HG03521 (cell line): ENCODE measurements around the gene SOX2.

Experiments
- ATAC-seq: cut with Tn5 transposase; IDR thresholded peaks from one replicate; pipeline ENCODE4 v1.9.1; 2021; ENCODE audit warnings: mild to moderate bottlenecking, moderate library complexity; ENCODE audit not compliant: unreplicated experiment

SOX2 gene

DNA sequence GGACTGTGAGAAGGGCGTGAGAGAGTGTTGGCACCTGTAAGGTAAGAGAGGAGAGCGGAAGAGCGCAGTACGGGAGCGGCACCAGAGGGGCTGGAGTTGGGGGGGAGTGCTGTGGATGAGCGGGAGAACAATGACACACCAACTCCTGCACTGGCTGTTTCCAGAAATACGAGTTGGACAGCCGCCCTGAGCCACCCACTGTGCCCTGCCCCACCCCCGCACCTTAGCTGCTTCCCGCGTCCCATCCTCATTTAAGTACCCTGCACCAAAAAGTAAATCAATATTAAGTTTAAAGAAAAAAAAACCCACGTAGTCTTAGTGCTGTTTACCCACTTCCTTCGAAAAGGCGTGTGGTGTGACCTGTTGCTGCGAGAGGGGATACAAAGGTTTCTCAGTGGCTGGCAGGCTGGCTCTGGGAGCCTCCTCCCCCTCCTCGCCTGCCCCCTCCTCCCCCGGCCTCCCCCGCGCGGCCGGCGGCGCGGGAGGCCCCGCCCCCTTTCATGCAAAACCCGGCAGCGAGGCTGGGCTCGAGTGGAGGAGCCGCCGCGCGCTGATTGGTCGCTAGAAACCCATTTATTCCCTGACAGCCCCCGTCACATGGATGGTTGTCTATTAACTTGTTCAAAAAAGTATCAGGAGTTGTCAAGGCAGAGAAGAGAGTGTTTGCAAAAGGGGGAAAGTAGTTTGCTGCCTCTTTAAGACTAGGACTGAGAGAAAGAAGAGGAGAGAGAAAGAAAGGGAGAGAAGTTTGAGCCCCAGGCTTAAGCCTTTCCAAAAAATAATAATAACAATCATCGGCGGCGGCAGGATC, at the start of gene SOX2:
Gene SOX2 (plus strand): TSS at position 601 of the 811 bp plus-strand sequence. CDS start 436 bp downstream, outside the sequence.
- ATAC-seq = no peak

DNA sequence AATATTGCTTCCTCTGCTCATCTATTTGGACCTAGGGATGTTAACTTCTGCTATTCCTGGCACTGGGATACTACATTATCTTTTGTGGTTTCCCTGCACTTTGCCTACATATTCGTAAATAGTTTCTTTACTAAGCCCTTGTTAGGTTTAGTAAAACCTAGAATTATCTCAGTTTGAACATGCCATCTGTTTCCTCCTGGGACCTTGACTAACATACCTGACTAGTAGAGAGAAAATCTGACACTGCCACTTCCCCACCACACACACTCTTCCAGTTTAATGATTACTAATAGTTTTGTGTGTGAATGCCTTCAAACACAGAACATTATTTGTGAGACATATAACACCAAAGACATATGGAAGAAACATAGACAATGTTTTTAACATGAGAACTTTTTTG, 28.2 kb upstream of the SOX2 start:
- no peak for ATAC-seq

DNA sequence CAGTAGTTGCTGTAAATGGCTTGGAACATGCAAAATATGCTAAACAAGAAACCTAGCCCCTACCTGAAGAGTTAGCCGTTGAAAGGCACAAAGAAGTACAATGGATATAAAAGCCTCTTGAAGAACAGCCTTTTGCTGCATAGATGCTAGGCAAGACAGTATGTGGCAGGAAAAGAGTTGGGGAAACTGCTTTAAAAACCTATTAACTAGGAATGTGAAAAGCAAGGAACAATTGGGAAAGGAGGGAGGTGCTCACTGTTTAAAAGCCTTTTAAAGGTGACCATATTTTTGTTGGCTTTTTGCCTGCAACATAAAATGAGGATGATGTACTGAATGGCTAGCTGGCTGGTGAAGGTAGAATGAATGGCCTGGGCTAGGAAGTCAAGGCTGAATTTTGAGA, 24.5 kb upstream of the SOX2 start:
- no peak for ATAC-seq

DNA sequence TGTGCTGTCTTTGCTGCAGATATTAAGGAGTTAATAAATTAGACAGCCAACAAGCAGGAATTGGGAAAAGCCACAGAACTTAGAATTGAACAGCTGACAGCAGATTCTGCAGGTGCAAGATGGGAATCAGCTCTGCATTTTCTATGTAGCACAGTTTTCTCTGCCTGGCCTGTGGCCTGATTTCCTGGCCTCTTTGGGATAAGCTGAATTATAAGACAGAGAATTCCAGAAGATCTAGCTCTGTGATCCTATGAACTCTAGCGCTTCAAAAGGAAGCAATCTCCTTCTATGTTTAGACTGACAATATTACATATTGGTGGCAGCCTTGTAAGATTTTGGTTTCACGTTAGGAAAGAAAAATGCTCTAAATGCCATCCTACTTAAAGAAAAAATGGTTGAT, 24.0 kb upstream of the SOX2 start:
- ATAC-seq = no peak

DNA sequence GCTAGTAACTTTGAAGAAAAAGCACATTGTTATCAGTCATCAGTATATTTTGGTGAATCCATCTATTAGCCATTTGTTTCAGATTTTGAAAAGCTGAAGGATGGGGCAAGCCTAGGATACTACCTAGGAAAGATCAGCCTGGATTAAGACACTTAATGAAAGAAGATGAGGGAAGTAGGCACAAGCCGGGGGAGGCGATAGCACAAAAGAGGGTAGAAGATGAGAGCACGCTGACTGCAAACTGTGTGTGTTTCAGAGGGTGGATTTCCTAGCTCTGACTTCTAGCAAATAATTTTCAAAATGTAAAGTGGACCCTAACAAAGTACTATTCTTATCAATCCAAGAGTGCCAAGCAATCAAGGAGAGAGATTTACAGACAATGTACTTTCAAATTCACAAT, 22.2 kb upstream of the SOX2 start:
- no peak for ATAC-seq

DNA sequence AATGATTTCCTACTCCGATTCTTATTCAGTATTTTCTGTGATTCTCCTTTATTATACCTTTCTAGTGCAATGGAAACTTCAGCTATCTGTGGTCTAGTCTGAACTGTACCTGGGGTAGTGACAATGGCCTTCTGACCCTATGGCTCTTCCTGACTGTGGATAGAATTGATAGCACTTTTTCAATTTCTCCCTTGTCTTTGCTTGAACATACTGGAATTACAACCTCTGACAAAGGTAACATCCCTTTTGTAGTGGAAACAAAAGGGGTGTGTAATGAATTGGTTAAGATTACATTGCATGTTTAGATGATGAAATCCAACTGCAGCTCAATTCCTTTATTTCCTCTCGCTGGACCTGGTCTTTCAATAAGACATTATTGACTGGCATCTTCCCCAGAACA, 21.0 kb upstream of the SOX2 start:
- no peak for ATAC-seq

DNA sequence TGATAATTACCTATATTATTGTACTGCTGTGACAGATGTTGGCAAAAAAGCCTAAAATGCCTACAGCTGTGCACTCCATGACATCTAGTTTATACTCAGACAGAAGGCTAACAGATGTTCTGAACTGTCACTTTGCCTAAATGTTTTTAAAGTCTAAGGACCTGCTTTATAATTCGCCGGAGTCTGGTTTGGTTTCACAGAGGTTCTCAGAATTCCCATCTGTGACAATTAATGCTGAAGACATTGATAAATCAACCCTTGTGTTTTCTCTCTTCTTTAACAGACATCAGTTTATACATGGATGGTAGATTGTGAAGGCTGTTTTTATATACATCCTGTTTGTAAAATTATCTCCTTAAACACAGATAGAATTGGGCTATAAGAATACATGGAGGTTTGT, 19.8 kb upstream of the SOX2 start:
- no peak for ATAC-seq

DNA sequence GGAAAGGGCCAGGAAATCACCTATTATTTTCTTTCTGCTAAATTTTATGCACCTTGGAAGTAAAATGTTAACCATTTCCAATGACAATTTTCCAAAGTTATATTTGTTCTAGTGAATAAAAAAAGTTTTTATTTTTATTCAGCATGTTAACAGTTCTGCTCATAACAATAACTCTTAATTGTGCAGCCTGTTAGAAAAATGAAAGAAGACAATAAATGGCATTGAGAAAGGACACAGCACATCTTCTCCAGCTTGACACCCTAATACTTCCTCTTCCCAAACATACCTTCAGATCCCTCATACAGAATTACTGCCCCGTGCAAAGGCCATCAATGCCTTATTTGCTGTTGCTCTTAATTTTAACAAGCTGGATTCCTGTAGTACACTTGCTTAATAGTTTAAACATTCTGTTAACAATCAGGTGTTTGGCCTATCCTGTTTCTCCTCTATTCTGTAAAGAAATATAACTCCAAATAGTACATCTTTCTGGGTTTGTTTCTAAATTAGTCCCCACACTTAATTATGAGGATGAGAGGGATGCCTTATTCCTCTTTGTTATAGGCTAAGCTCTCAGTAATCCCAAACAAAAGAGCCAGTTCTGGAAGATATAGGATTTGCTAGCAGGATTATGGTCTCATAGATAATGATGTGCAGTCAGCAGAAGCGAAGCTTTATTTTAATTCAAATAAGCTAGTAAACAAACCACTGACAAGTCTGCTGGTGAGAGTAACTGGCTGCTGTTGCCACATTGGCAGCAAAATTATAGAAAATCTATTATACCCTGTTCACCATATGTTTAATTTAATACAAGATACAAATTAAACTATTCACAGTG, 19.2 kb upstream of the SOX2 start:
- ATAC-seq = no peak

DNA sequence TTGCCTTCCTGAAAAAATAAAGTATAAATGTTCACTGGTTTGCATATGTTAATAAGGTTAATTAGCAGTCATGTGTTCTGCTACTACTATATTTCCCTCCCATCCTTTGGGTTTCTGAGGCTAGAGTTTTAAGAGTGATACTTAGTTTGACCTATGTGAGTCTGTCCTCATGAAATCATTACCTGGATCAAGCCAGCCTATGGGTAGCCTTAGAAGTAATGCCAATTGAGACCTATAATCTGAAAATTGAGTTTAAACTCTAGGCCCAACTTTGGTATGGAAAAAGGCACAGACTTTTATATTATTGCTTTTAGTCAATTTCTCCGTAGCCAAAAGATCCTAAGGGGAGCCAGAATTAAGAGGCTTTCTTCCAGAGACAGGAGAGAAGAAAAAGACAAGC, 18.4 kb upstream of the SOX2 start:
- ATAC-seq = no peak

DNA sequence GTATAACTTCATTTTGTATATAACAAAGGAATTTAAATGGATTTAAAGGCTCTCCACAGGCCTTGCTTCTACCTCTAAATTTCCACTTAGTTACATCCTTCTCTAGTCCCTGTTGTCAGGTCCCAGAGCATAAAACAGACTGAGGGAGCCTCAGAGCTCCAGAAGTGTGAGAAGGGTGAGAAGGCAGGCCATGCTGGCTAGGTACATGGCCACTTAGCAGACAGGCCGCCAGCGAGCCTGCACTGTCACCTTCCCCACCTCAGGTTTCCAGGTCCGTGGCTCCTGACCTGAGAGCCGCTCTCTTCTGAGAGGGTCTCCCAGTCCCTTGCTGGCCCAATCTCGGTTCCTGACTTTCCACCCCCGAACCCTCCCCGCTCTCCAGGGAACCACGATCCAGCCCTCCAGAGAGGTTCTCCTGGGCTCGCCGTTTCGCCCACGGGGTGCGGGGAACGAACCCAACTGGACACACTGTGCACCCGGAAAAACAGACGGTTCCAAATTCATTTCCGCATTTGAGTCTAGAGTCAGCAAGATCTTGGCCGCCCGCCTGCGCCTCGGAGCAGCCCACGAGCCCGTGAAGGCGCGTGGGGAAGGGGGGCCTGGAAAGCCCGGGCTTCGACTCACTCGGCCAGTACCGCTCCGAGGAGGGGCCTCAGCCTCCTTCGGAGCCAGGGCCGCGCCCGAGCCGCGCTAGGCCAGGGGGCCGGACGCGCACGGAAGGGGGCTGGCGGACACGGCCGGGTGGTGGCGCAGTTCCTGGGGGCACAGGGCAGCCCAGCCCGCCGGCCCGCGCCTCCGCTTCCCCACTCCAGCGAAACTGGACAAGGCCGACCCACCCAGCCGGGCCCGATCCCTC, 16.7 kb upstream of the SOX2 start:
- no peak for ATAC-seq

DNA sequence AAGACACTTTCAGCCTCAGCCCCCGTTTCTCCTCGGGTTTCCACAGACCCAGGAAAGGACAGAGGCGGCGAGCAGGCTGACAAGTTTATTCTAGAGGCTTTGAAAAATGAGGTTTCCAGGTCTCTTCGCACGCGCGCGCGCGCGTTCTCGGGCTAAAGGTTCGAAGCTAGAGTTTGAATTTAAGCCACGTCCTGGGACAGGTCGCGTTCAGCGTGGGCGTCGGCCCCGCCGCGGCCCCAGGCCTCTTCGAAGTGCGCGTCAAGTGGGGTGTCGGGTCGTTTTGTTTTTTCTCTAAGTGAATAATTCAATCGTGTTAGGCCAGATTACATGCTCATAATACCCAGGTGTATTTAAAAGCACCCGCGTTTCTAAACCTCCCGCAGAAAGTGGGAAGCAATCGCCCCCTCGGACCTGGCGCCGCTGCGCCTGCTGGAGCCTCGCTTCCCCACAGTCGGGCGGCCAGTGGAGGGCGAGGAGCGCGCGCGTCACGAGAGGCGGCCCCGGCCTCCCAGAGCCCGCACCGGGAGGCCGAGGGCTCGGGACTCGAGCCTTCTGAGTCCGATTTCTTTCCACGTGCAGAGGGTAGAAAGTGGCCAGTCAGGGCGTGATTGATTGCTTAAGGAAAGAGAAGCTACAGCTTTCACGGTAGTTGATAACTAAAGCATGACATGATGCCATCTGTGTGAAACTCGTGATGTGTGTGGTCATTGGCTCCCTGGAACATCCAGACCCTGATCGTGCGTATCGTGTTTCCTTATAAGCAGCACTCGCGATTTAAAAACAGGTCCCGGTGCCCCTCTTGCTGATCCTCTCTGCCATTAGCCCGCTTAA, 15.8 kb upstream of the SOX2 start:
- no peak for ATAC-seq

DNA sequence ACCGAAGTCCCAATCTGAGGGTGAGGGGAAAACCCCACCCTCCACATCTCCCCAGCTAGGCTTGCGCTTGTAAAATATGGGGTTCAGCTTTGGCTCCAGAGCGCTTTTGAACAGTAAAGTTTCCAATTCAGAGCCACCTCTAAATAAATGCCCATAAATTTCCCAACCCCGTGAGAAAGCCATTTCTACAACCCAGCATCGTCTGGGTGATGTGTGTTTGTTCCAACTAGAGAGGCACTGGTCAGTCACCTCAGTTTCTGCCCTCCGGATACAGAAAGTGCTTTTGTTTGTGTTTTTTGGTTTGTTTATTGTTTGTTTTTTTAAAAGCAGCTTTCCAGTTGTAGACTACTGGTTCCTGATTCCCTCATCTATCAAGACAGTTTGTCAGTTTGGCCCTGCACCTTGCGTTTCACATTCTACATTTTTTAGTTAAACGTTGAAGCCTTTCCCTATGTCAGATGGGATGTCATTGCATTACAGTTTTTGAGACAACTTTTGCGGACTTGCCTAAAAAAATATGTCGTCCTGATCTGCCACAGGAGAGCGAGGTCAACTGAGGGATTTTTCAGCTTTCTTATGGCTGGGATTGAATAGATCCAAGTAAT, 15.0 kb upstream of the SOX2 start:
- ATAC-seq = no peak

DNA sequence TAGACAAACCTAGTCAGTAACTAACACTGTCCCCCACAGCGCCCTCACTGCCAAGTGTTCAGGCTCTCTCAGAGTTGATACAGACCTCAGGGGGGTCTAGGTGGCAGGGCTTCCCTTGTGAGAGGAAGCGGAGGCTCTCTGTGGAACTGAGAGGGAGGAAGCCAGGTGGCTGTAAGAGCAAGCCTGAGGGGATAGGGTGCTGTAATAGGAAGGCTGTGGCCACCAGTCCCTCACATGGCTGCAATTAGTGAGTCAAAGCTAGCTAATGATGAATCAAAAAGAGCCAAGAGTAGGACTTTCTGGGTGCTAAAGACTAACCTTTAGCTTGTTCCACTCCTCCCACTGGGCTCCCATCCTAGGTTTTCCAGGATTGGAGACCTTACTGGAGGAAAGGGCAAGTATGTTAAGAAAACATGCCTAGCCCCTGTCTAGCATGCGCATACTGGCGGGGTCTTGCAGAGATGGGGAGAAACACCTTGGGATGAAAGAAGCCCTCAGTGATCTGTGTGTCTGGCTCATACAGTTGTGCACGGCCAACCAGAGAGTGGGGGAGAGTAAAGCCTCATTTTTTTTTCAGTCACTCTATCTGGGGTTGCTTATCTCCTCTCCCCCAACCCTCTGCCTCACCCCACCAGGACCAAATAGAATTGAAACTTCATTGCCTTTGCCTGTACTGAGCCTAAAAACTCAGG, 13.3 kb upstream of the SOX2 start:
- no peak for ATAC-seq

DNA sequence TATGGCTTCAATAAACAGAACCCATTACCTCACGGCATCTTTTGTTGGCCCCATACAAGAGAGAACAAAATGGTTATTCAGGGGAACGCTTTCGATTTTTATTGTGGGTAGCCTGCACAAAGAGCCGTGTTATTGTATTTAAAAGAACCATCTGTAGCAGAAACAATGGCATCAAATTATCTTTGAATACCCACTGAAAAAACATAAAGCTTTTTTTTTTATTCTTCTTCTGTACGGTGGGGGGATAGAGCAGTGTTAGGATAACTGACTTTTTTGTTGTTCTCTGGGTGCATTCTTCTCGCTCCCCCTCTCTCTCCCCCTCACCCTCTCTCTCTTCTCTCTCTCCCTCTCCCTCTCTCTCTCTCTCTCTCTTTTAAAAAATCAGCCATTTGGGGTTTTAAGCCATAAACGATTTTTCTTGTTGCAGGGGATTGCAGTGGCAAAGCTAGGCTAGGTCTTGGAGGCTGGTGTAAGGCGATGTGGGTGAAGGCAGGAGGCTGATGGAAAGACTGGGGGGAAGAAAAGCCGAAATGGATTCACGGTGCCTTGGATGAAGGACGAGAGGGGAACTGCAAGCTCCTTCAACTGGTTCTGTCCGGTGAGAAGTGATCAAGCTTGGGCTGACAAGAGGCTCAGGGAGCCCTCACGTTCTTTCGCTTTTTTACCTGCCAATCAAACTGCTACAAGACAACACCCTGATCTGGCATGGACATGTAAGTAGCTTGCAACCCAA, 12.4 kb upstream of the SOX2 start:
- ATAC-seq = no peak

DNA sequence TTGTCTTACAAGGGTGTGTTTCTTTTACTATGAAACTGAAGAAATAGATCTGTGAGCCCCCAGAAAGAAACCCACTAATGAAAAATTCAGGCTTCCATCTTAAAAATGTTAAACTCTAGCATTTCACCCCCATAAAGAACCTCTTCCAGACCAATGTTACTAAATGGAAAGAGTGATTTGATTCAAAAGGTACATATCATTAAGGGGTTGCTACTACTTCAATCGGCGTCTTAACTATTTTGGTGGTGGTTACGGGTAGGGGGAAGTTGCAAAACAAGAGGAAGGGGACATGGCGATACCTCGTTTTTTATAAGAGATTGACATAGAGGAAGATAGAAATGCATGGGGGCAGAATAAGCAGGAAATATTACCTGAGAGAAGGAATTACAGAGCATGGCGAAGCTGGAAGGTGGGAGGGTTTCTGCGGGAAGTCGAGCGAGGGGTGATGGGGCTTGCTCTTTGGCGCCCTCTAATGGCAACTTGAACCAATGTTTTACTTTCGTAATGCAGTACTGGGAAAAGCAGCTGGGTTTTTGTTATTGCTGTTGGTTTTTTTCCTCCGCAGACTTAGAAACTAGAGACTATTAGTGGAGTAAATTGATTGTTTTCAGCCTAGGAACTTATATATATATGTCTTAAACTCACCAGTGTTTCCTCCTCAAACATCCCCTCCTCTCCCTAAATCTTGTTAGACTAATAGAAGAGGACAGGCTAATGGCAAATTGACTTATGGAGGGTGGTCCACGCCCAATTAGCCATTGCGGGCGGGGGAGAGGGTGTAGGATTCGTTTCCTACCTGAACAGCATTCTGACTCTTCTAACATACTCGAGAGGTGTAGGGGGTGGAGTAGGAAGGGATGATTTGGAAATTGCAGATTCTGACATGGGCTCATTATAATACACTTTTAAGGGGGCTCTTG, 11.3 kb upstream of the SOX2 start:
- peak; percentile 60 for ATAC-seq

DNA sequence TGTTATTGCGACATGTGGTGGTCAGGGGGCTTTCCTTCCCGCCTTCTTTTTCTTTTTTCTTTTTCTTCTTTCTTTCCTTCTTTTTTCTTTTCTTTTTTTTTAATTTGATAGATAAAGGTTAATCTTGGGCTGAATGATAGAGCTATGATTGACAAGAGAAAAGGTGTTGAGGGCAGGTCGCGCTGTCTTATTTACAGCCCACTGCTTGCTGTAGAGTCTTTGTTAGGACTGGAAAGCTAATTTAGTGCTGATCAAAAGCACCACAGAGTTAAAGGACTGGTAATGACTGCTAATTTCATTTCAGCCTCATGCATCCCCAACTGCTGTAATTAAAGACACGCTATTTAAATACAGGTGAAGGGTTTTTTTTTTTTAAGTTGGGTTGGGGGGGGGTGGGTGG, 10.6 kb upstream of the SOX2 start:
- no peak for ATAC-seq

DNA sequence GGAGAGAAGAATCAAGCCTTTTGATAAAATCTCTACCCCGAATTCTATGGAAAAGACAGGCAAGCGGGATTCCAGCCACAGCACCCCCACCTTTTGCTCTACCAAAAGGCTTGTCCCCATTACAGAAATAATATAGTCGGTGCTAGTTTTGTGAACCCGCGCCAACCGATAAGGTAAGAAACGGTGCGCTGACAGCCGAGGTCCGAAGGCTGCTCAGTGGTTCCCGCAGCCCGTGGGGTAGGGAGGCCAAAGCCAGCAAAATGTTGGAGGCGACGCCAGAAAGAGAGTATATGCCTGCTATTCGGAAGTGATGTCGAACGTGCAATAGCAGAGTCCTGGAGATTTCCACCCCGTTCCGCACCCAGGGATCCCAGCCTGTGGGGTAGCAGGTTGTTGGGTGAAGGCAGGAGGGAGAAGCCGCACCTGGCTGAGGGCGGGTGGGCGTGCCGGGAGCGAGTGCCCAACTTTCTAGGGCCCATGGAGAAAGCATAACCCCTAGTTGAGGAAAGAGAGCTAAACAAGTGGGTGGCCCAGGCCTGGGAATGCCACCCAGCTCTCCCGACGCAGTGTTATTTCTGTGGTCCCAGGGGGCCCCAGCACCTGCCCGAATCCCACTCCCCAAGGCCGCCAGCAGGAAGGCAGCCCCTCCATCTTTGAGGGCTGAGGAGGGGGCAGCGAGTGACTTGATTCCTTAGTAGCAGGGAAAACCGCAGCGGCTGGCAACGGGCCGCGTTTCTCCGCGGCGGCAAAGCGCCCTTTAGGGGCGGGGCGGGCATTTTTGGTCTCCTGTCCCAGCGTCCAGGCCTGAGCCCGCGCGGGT, 7.9 kb upstream of the SOX2 start:
- ATAC-seq = no peak
